Fibroblast of pulmonary artery (primary cell): ENCODE results near the gene KATNA1.

Source experiments
- DNase-seq: peaks from one replicate; pipeline ENCODE4 v3.0.0-alpha.2; 2010; ENCODE audit warnings: low read depth
- H3K4me3 ChIP-seq: replicated peaks from 2 replicates; pipeline ENCODE4 v1.5.1; 2011; ENCODE audit warnings: low read depth, mild to moderate bottlenecking, control low read depth, low read length, moderate library complexity
- CTCF ChIP-seq: IDR thresholded peaks from 2 replicates; pipeline ENCODE4 v1.5.1; 2011; ENCODE audit warnings: mild to moderate bottlenecking, control low read depth, low read length, inconsistent platforms; ENCODE audit errors: missing control alignments

KATNA1 gene

GRCh38 chr6:149646599-149646998 lies 1.9 kb downstream of the KATNA1 start:
- no peak for TF ChIP-seq CTCF
- H3K4me3 ChIP-seq: peak overlapping the region; percentile 69
- no peak for DNase-seq

GRCh38 chr6:149642829-149643580 lies 5.5 kb downstream of the KATNA1 start:
- no peak for TF ChIP-seq CTCF
- DNase-seq: peak; percentile 43
- no peak overlapping the region for H3K4me3 ChIP-seq

- no peak for TF ChIP-seq CTCF
- no peak overlapping the region for H3K4me3 ChIP-seq
- peak; percentile 46 for DNase-seq
Observed at GRCh38 chr6:149636124-149636523, 12.4 kb downstream of the KATNA1 start.

GRCh38 chr6:149634315-149634714 lies 14.2 kb downstream of the KATNA1 start:
- DNase-seq: no peak
- no peak for TF ChIP-seq CTCF
- no peak overlapping the region for H3K4me3 ChIP-seq

- DNase-seq: no peak
- no peak overlapping the region for H3K4me3 ChIP-seq
- TF ChIP-seq CTCF: no peak
Observed at GRCh38 chr6:149628875-149629510, 19.5 kb downstream of the KATNA1 start.

- DNase-seq: no peak
- no peak overlapping the region for H3K4me3 ChIP-seq
- no peak for TF ChIP-seq CTCF
Observed at GRCh38 chr6:149627672-149628071, 20.8 kb downstream of the KATNA1 start.
